NCI-H526 (cell line): ENCODE results near the gene MRPL38.
"Not testable (repeated sequence)": the region's sequence is repeated elsewhere in the genome, so short reads cannot be mapped to it uniquely, and the experiment has no call there.

Source experiments
- DNase-seq, 2 experiments: peaks; one replicate each; lab custom pipeline; 2025; lab: John Stamatoyannopoulos, UW

The MRPL38 gene

GRCh38 chr17:75854101-75854748 is 50.5 kb downstream of the MRPL38 start:
- no peak for DNase-seq

GRCh38 chr17:75853433-75853832 is 51.3 kb downstream of the MRPL38 start:
- no peak for DNase-seq

- DNase-seq: not testable (repeated sequence)
These were observed 53.0 kb downstream of the MRPL38 start for GRCh38 chr17:75851693-75851991.

- no peak for DNase-seq
These were observed 53.6 kb downstream of the MRPL38 start for GRCh38 chr17:75850928-75851692.

GRCh38 chr17:75849724-75850123 is 55.0 kb downstream of the MRPL38 start:
- DNase-seq: no peak

- DNase-seq: no peak
These were observed 55.4 kb downstream of the MRPL38 start for GRCh38 chr17:75849279-75849646.
